Choroid plexus epithelial cell (primary cell): Measurements from ENCODE around the gene SEMA3D.

ENCODE experiments used
- DNase-seq: peaks from one replicate; pipeline ENCODE4 v3.0.0-alpha.2; 2010; ENCODE audit warnings: low read depth
- H3K4me3 ChIP-seq: 2 replicates; pipeline ENCODE4 v1.5.1; 2011; ENCODE audit warnings: low read depth, mild to moderate bottlenecking, control low read depth, low read length, moderate library complexity
- CTCF ChIP-seq: conservative IDR thresholded peaks from 2 replicates; pipeline ENCODE4 v1.5.1; 2011; ENCODE audit warnings: low read depth, mild to moderate bottlenecking, control low read depth, inconsistent platforms, low read length, moderate library complexity

SEMA3D gene

GRCh38 chr7:85160223-85160622, 26.6 kb downstream of the SEMA3D start:
- no peak for TF ChIP-seq CTCF
- DNase-seq: peak; percentile 18
- no peak overlapping the region for H3K4me3 ChIP-seq

GRCh38 chr7:85159003-85159402, 27.9 kb downstream of the SEMA3D start:
- no peak for DNase-seq
- no peak overlapping the region for H3K4me3 ChIP-seq
- TF ChIP-seq CTCF: no peak

GRCh38 chr7:85156661-85157208, 30.1 kb downstream of the SEMA3D start:
- H3K4me3 ChIP-seq: no peak overlapping the region
- DNase-seq: no peak
- no peak for TF ChIP-seq CTCF

GRCh38 chr7:85154282-85154937, 32.4 kb downstream of the SEMA3D start:
- DNase-seq: no peak
- no peak for TF ChIP-seq CTCF
- no peak overlapping the region for H3K4me3 ChIP-seq

- no peak overlapping the region for H3K4me3 ChIP-seq
- DNase-seq: no peak
- TF ChIP-seq CTCF: no peak
Measured at GRCh38 chr7:85153715-85154114, 33.1 kb downstream of the SEMA3D start.

GRCh38 chr7:85150624-85151023, 36.2 kb downstream of the SEMA3D start:
- no peak for DNase-seq
- no peak overlapping the region for H3K4me3 ChIP-seq

More at GRCh38 chr7:85150624-85151023, 36.2 kb downstream of the SEMA3D start:
- no peak for TF ChIP-seq CTCF
